A204.1 (cell line): ENCODE measurements around the gene HTRA3.

Source experiments
- FAIRE-seq: peaks from 2 replicates; lab custom pipeline; 2012; peaks lifted over from hg19 to GRCh38; lab: Jason Lieb, UNC

HTRA3 gene

GRCh38 chr4:8280876-8281440 lies 11.4 kb downstream of the HTRA3 start:
- FAIRE-seq: no peak

- FAIRE-seq: no peak
These were observed 12.1 kb downstream of the HTRA3 start for GRCh38 chr4:8281519-8282133.

- no peak for FAIRE-seq
These were observed 12.6 kb downstream of the HTRA3 start for GRCh38 chr4:8282134-8282641.

- no peak for FAIRE-seq
These were observed 13.2 kb downstream of the HTRA3 start for GRCh38 chr4:8282742-8283141.

GRCh38 chr4:8283161-8283560 lies 13.6 kb downstream of the HTRA3 start:
- no peak for FAIRE-seq

GRCh38 chr4:8283631-8284121 lies 14.1 kb downstream of the HTRA3 start:
- no peak for FAIRE-seq

- no peak for FAIRE-seq
These were observed 14.8 kb downstream of the HTRA3 start for GRCh38 chr4:8284391-8284790.

- FAIRE-seq: no peak
These were observed 15.8 kb downstream of the HTRA3 start for GRCh38 chr4:8285143-8285975.

GRCh38 chr4:8285976-8286718 lies 16.6 kb downstream of the HTRA3 start:
- FAIRE-seq: no peak

- FAIRE-seq: no peak
These were observed 17.3 kb downstream of the HTRA3 start for GRCh38 chr4:8286719-8287342.

- FAIRE-seq: no peak
These were observed 18.1 kb downstream of the HTRA3 start for GRCh38 chr4:8287343-8288280.

GRCh38 chr4:8289151-8289750 lies 19.7 kb downstream of the HTRA3 start:
- no peak for FAIRE-seq

GRCh38 chr4:8289956-8290700 lies 20.6 kb downstream of the HTRA3 start:
- FAIRE-seq: no peak

- no peak for FAIRE-seq
These were observed 21.1 kb downstream of the HTRA3 start for GRCh38 chr4:8290701-8290970.

- FAIRE-seq: no peak
These were observed 21.6 kb downstream of the HTRA3 start for GRCh38 chr4:8291036-8291682.

- FAIRE-seq: no peak
These were observed 22.3 kb downstream of the HTRA3 start for GRCh38 chr4:8291701-8292477.

- FAIRE-seq: no peak
These were observed 23.0 kb downstream of the HTRA3 start for GRCh38 chr4:8292478-8293107.
